Parathyroid adenoma (tissue), 2 donors: ENCODE measurements around the gene TNNC1.
A peak's percentile ranks its signal among the peaks of the same experiment; 100 is the strongest.

ENCODE experiments used
- H2AFZ ChIP-seq: fragments of 300-600 bp; sonication (generic); one replicate; pipeline ENCODE4 v1.7.0; 2017; ENCODE audit warnings: antibody characterized with exemption, mild to moderate bottlenecking
- H3K27ac ChIP-seq: fragments of 300-600 bp; sonication (generic); one replicate; pipeline ENCODE4 v1.7.0; 2017
- H3K27me3 ChIP-seq: fragments of 300-600 bp; sonication (generic); one replicate; pipeline ENCODE4 v1.7.0; 2017; ENCODE audit warnings: low read length; ENCODE audit not compliant: control insufficient read depth, insufficient read depth
- H3K36me3 ChIP-seq: fragments of 300-600 bp; sonication (generic); one replicate; pipeline ENCODE4 v1.7.0; 2017; ENCODE audit warnings: low read length; ENCODE audit not compliant: control insufficient read depth, insufficient read depth
- H3K4me1 ChIP-seq: fragments of 300-600 bp; sonication (generic); one replicate; pipeline ENCODE4 v1.7.0; 2017; ENCODE audit warnings: control low read depth
- H3K4me2 ChIP-seq: fragments of 300-600 bp; sonication (generic); one replicate; pipeline ENCODE4 v1.7.0; 2017; ENCODE audit warnings: low read length
- H3K4me3 ChIP-seq: fragments of 300-600 bp; sonication (generic); one replicate; pipeline ENCODE4 v1.7.0; 2017; ENCODE audit warnings: low read depth, low read length
- H3K79me2 ChIP-seq: fragments of 300-600 bp; sonication (generic); one replicate; pipeline ENCODE4 v1.7.0; 2017; ENCODE audit warnings: control low read depth
- H3K9ac ChIP-seq: fragments of 300-600 bp; sonication (generic); one replicate; pipeline ENCODE4 v1.7.0; 2017; ENCODE audit warnings: mild to moderate bottlenecking
- H3K9me3 ChIP-seq: fragments of 300-600 bp; sonication (generic); one replicate; pipeline ENCODE4 v1.7.0; 2017; ENCODE audit warnings: low read length; ENCODE audit not compliant: control insufficient read depth
- TF ChIP-seq, protein P1 (sequence below): fragments of 300-600 bp; sonication (generic); IDR thresholded peaks from one replicate; pipeline ENCODE4 v1.7.0; 2017; ENCODE audit warnings: antibody characterized with exemption, mild to moderate bottlenecking
- donor health status: primary hyperparathyroidism.

The TNNC1 gene

DNA sequence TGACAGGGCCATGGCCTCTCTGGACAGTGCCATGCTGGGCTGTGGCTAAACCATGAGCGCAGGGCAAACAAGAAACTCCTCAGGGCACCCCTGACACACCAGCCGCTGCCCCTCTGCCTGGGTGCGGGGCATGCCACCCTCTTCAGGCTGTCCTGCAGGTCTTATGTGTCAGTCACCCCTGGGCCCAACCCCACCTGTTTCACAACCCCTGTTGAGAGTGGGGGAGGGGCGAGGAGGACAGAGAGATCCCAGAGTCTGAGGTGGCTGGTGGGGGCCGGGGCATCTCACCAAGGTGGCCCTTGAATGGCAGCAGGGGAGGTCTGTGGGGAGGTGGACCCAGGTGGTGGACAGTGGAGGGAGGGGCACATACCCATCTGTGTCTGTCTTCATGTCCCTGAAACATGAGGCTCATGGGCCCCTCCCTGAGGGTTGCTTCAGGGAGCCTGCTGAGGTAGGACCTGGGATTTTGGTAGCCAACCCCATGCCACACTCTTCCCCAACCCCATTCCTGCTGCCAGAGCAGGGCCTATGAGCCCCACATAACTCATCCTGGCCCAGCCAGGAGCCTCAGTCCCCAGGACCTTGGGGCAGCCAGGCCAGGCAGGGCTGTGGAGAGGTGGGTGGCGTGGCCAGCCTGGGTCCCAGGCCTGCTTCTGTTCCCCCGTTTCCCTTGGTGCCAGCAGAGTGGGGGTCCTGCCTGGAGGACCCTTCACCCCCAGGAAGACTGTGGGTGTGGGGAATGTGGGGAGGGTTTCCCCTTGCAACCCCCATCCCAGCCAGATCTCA lies 39.6 kb upstream of the TNNC1 start:
- H3K9ac ChIP-seq: no peak overlapping the region
- no peak overlapping the region for H3K4me2 ChIP-seq
- no peaks in the 10 kb centered on the region for H3K36me3 ChIP-seq
- H3K4me3 ChIP-seq: no peak overlapping the region
- TF ChIP-seq, protein P1, sequence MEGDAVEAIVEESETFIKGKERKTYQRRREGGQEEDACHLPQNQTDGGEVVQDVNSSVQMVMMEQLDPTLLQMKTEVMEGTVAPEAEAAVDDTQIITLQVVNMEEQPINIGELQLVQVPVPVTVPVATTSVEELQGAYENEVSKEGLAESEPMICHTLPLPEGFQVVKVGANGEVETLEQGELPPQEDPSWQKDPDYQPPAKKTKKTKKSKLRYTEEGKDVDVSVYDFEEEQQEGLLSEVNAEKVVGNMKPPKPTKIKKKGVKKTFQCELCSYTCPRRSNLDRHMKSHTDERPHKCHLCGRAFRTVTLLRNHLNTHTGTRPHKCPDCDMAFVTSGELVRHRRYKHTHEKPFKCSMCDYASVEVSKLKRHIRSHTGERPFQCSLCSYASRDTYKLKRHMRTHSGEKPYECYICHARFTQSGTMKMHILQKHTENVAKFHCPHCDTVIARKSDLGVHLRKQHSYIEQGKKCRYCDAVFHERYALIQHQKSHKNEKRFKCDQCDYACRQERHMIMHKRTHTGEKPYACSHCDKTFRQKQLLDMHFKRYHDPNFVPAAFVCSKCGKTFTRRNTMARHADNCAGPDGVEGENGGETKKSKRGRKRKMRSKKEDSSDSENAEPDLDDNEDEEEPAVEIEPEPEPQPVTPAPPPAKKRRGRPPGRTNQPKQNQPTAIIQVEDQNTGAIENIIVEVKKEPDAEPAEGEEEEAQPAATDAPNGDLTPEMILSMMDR: no peak
- H3K27me3 ChIP-seq: no peaks in the 10 kb centered on the region
- H3K9me3 ChIP-seq: no peaks in the 10 kb centered on the region
- no peak overlapping the region for H2AFZ ChIP-seq
- H3K27ac ChIP-seq: no peak overlapping the region
- no peaks in the 10 kb centered on the region for H3K79me2 ChIP-seq
- H3K4me1 ChIP-seq: peaks cover 10% of the 10 kb centered on the region

DNA sequence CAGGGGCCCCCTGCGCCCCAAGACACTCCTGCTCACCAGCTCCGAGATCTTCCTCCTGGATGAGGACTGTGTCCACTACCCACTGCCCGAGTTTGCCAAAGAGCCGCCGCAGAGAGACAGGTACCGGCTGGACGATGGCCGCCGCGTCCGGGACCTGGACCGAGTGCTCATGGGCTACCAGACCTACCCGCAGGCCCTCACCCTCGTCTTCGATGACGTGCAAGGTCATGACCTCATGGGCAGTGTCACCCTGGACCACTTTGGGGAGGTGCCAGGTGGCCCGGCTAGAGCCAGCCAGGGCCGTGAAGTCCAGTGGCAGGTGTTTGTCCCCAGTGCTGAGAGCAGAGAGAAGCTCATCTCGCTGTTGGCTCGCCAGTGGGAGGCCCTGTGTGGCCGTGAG lies 38.2 kb upstream of the TNNC1 start:
- Histone ChIP-seq H3K36me3 (no peaks in the 10 kb centered on the region), H3K4me1 (peaks cover 10% of the 10 kb centered on the region), H3K9me3 (no peaks in the 10 kb centered on the region), H3K27ac (no peak overlapping the region), H3K9ac (no peak overlapping the region), H3K27me3 (no peaks in the 10 kb centered on the region), H2AFZ (no peak overlapping the region), H3K4me3 (no peak overlapping the region), H3K79me2 (no peaks in the 10 kb centered on the region), H3K4me2 (no peak overlapping the region)
- TF ChIP-seq, protein P1: no peak

DNA sequence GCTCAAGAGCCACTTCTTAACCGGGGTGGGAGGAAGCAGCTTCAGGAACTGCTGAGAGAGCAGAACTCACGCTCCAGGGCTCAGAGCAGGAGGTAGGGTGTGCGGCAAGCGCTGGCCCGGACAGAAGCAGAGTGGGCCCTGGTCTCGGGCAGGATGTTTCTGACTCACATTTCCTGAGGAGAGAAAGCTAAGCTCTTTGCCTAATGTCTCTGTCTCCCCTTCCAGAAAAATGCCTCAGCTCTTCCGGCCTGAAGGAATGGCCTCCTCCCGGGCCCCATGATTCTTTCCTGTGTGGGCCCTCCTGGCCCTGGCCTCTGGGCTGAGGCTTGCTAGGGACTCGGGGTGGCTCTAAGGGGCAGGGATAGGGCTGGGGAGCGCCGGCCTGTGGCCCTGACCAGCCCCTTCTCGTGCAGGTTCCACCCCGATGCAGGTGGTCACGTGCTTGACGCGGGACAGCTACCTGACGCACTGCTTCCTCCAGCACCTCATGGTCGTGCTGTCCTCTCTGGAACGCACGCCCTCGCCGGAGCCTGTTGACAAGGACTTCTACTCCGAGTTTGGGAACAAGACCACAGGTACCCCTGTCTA lies 37.2 kb upstream of the TNNC1 start:
- Histone ChIP-seq H3K4me3 (no peak overlapping the region), H3K4me2 (peak overlapping the region; percentile 51), H3K9me3 (no peaks in the 10 kb centered on the region), H3K9ac (no peak overlapping the region), H3K27ac (peak overlapping the region; percentile 66), H3K79me2 (no peaks in the 10 kb centered on the region), H2AFZ (no peak overlapping the region), H3K4me1 (peaks cover 10% of the 10 kb centered on the region), H3K27me3 (no peaks in the 10 kb centered on the region), H3K36me3 (no peaks in the 10 kb centered on the region)
- TF ChIP-seq, protein P1: no peak

DNA sequence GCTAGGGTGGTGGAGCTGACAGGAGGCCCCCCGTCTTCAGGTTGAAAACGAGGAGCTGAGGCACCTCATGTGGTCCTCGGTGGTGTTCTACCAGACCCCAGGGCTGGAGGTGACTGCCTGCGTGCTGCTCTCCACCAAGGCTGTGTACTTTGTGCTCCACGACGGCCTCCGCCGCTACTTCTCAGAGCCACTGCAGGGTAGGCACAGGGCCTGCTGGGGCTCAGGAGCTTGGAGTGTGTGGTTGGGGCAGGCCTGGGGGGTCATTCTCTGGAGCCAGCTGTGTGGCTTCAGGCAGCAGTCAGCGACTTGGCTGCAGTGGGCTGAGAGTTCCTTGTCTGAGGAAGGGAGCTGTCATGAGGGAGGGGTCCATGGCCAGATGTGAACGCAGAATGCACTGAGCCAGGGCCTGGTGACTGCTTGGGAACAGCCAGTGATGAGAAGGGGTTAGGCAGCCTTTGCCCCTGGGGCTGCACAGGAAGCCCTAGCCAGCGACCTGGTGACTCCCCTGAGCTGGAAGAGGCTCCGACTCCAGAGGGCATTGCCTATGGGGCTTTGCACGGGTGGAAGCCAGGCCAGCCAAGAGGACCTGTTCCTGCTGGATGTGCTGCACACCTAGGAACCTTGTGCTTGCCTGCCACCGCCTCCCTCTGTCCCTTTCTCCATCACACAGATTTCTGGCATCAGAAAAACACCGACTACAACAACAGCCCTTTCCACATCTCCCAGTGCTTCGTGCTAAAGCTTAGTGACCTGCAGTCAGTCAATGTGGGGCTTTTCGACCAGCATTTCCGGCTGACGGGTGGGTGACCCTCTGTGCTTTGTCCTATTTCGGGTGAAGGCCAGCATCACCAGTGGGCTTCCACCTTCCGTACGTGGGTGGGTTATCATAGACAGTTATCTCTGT lies 36.4 kb upstream of the TNNC1 start:
- Histone ChIP-seq H3K4me2 (no peak overlapping the region), H3K4me1 (peaks cover 10% of the 10 kb centered on the region), H3K9me3 (no peaks in the 10 kb centered on the region), H2AFZ (no peak overlapping the region), H3K27ac (peak overlapping the region; percentile 66), H3K4me3 (no peak overlapping the region), H3K27me3 (no peaks in the 10 kb centered on the region), H3K36me3 (no peaks in the 10 kb centered on the region), H3K79me2 (no peaks in the 10 kb centered on the region), H3K9ac (no peak overlapping the region)
- TF ChIP-seq, protein P1: no peak
